IMR-90 (cell line): ENCODE data around the gene INF2. TPM values are rescaled to one million over a fixed set of nuclear protein-coding genes. Genes with fewer than 3 reads are reported as not detected.

Experiments used
- ATAC-seq: fragments of 200-7000 bp; cut with Tn5 transposase; 2 replicates; pipeline ENCODE4 v1.9.1; 2020; ENCODE audit warnings: low read depth, mild to moderate bottlenecking, moderate library complexity
- Bru-seq: library from RNA; stranded (reverse); fragments of 400-500 nt; gene quantifications from one replicate; lab custom pipeline; 2021; lab: Mats Ljungman, UMichigan
- BruChase-seq, 2 experiments: library from RNA; stranded (reverse); fragments of 400-500 nt; gene quantifications; one replicate each; lab custom pipeline; 2021; lab: Mats Ljungman, UMichigan
- BruUV-seq: library from RNA; stranded (reverse); fragments of 400-500 nt; replicated peaks from 2 replicates; lab custom pipeline; 2021; lab: Mats Ljungman, UMichigan
- CTCF ChIA-PET: fragments of 300-600 bp; formaldehyde crosslinking; extraction: SDS; loops from one replicate; lab custom pipeline; 2021; ENCODE audit warnings: antibody characterized with exemption; lab: Yijun Ruan, JAX
- POLR2A ChIA-PET: fragments of 300-600 bp; sonication (Branson Sonifier 250); formaldehyde crosslinking; loops from one replicate; lab custom pipeline; 2022; ENCODE audit warnings: antibody characterized with exemption; ENCODE audit not compliant: unreplicated experiment; lab: Charles Lee
- DNase-seq: peaks from one replicate; pipeline ENCODE4 v3.0.0; 2013
- H2AFZ ChIP-seq: replicated peaks from 2 replicates; pipeline ENCODE3; 2013; ENCODE audit warnings: low read length, mild to moderate bottlenecking; ENCODE audit not compliant: poor library complexity
- H2AK5ac ChIP-seq: 2 replicates; pipeline ENCODE4 v1.6.1; 2013; ENCODE audit warnings: low read depth, low read length, inconsistent platforms
- H2AK9ac ChIP-seq: replicated peaks from 2 replicates; pipeline ENCODE3; 2013; ENCODE audit warnings: mild to moderate bottlenecking, low read depth, low read length, moderate library complexity; ENCODE audit not compliant: poor library complexity
- H2BK120ac ChIP-seq: 2 replicates; pipeline ENCODE4 v1.6.1; 2013; ENCODE audit warnings: low read depth, low read length, inconsistent platforms
- H2BK15ac ChIP-seq: 3 replicates; pipeline ENCODE4 v1.6.1; 2013; ENCODE audit warnings: low read depth, low read length, inconsistent platforms
- H2BK20ac ChIP-seq: 2 replicates; pipeline ENCODE4 v1.6.1; 2013; ENCODE audit warnings: low read depth, mild to moderate bottlenecking, inconsistent platforms, low read length, moderate library complexity
- H2BK5ac ChIP-seq: 2 replicates; pipeline ENCODE4 v1.6.1; 2013; ENCODE audit warnings: mild to moderate bottlenecking, low read depth, low read length, inconsistent platforms; ENCODE audit not compliant: poor library complexity, severe bottlenecking
- H3K14ac ChIP-seq: replicated peaks from 2 replicates; pipeline ENCODE4 v1.6.1; 2013; ENCODE audit warnings: low read depth, low read length, inconsistent platforms
- H3K18ac ChIP-seq: 2 replicates; pipeline ENCODE4 v1.6.1; 2013; ENCODE audit warnings: low read depth, low read length, control low read depth
- H3K23ac ChIP-seq: 2 replicates; pipeline ENCODE4 v1.6.1; 2013; ENCODE audit warnings: low read depth, low read length, inconsistent platforms
- H3K27ac ChIP-seq: 2 replicates; pipeline ENCODE4 v1.5.1; 2013; ENCODE audit warnings: mild to moderate bottlenecking, control low read depth, low read length; ENCODE audit not compliant: insufficient read depth
- H3K27me3 ChIP-seq: 2 replicates; pipeline ENCODE4 v1.6.1; 2013; ENCODE audit warnings: low read length; ENCODE audit not compliant: control insufficient read depth, insufficient read depth
- H3K36me3 ChIP-seq: 2 replicates; pipeline ENCODE4 v1.6.1; 2013; ENCODE audit warnings: low read length, mixed read lengths; ENCODE audit not compliant: control insufficient read depth, insufficient read depth
- H3K4ac ChIP-seq: 2 replicates; pipeline ENCODE4 v1.6.1; 2013; ENCODE audit warnings: low read depth, low read length, inconsistent platforms
- H3K4me1 ChIP-seq: 2 replicates; pipeline ENCODE4 v1.6.1; 2013; ENCODE audit warnings: low read length, mixed read lengths; ENCODE audit not compliant: control insufficient read depth, insufficient read depth
- H3K4me2 ChIP-seq: 2 replicates; pipeline ENCODE4 v1.6.1; 2013; ENCODE audit warnings: low read depth, mild to moderate bottlenecking, control low read depth, low read length, moderate library complexity
- H3K4me3 ChIP-seq: 2 replicates; pipeline ENCODE4 v1.5.1; 2013; ENCODE audit warnings: low read depth, mild to moderate bottlenecking, control low read depth, low read length, moderate library complexity; ENCODE audit not compliant: insufficient read depth
- H3K56ac ChIP-seq: 2 replicates; pipeline ENCODE4 v1.6.1; 2013; ENCODE audit warnings: low read length, inconsistent platforms; ENCODE audit not compliant: insufficient read depth; ENCODE audit errors: extremely low read depth
- H3K79me1 ChIP-seq, 2 experiments: 2 replicates each; pipeline ENCODE4 v1.6.1; 2013; ENCODE audit warnings: low read length in 2 of 2, inconsistent platforms in 1 of 2, low read depth in 1 of 2
- H3K9ac ChIP-seq: 2 replicates; pipeline ENCODE4 v1.6.1; 2013; ENCODE audit warnings: low read depth, low read length, control low read depth
- H3K9me1 ChIP-seq: 2 replicates; pipeline ENCODE4 v1.6.1; 2013; ENCODE audit warnings: low read length, inconsistent platforms; ENCODE audit not compliant: insufficient read depth
- H3K9me3 ChIP-seq: 2 replicates; pipeline ENCODE4 v1.6.1; 2013; ENCODE audit warnings: low read length; ENCODE audit not compliant: control insufficient read depth, insufficient read depth
- H4K20me1 ChIP-seq: 2 replicates; pipeline ENCODE4 v1.6.1; 2013; ENCODE audit warnings: low read length, inconsistent platforms; ENCODE audit not compliant: insufficient read depth
- H4K5ac ChIP-seq: 2 replicates; pipeline ENCODE4 v1.6.1; 2013; ENCODE audit warnings: mild to moderate bottlenecking, low read depth, low read length, control low read depth
- H4K8ac ChIP-seq, 2 experiments: 2 replicates each; pipeline ENCODE4 v1.6.1; 2013; ENCODE audit warnings: low read depth in 2 of 2, low read length in 2 of 2, control low read depth in 1 of 2, inconsistent platforms in 1 of 2
- H4K91ac ChIP-seq: 2 replicates; pipeline ENCODE4 v1.6.1; 2013; ENCODE audit warnings: low read depth, low read length, inconsistent platforms; ENCODE audit not compliant: insufficient read depth
- BHLHE40 ChIP-seq: fragments of 150-350 bp; IDR thresholded peaks from 2 replicates; pipeline ENCODE4 v1.6.1; 2016; ENCODE audit warnings: mild to moderate bottlenecking, low read depth, low read length
- CEBPB ChIP-seq: IDR thresholded peaks from 2 replicates; pipeline ENCODE4 v1.6.1; 2012; ENCODE audit warnings: low read depth, low read length, improper control_type of control experiment
- MAFK ChIP-seq: IDR thresholded peaks from 2 replicates; pipeline ENCODE4 v1.6.1; 2012; ENCODE audit warnings: low read depth, low read length, improper control_type of control experiment
- MAZ ChIP-seq: IDR thresholded peaks from 2 replicates; pipeline ENCODE4 v1.6.1; 2012; ENCODE audit warnings: low read depth, mild to moderate bottlenecking, low read length, improper control_type of control experiment, moderate library complexity, borderline replicate concordance
- MXI1 ChIP-seq: IDR thresholded peaks from 2 replicates; pipeline ENCODE4 v1.6.1; 2012; ENCODE audit warnings: low read depth, mild to moderate bottlenecking, low read length, moderate library complexity, borderline replicate concordance
- NFE2L2 ChIP-seq: fragments of 150-350 bp; IDR thresholded peaks from 2 replicates; pipeline ENCODE4 v1.6.1; 2016; ENCODE audit warnings: low read depth, mild to moderate bottlenecking, low read length
- POLR2A ChIP-seq: IDR thresholded peaks from 2 replicates; pipeline ENCODE4 v1.6.1; 2012; ENCODE audit warnings: mild to moderate bottlenecking, low read depth, low read length
- SMC3 ChIP-seq: fragments of 150-350 bp; IDR thresholded peaks from 2 replicates; pipeline ENCODE4 v1.6.1; 2016; ENCODE audit warnings: low read depth, mild to moderate bottlenecking, antibody characterized with exemption, low read length, moderate library complexity
- WGBS, 2 experiments: methylation state at CpG; one replicate each; pipeline versions ENCODE4 v1.1.5 to v1.1.7; 2013; ENCODE audit warnings: missing lambda C conversion rate in 2 of 2; ENCODE audit not compliant: insufficient read length in 1 of 2; ENCODE audit errors: extremely low coverage in 2 of 2; 5-methylcytosine and 5-hydroxymethylcytosine counted together
- dilution Hi-C: fragments of 300-500 bp; cut with HindIII; formaldehyde crosslinking; loops from one replicate; pipeline ENCODE4 v1.14.3; 2018; ENCODE audit warnings: low sequenced_read_pairs; ENCODE audit not compliant: unreplicated experiment
- in situ Hi-C: fragments of 300-500 bp; cut with MboI; formaldehyde crosslinking; loops from 3 replicates; pipeline ENCODE4 v1.14.3; 2019; ENCODE audit warnings: low sequenced_read_pairs, inconsistent platforms, mixed read lengths
- intact Hi-C: fragments of 100-400 bp; cut with micrococcal nuclease; formaldehyde crosslinking; loops from 2 replicates; pipeline ENCODE4 v1.10.0; 2022
- long read RNA-seq: library from polyadenylated mRNA; unstranded; transcript quantifications from one replicate; pipeline ENCODE4 v2.0.0, GENCODE V29; 2021; ENCODE audit not compliant: unreplicated experiment
- polyA plus RNA-seq, 3 experiments: library from polyadenylated mRNA; depleted of rRNA; stranded (reverse); fragments of >200 nt; gene quantifications; 2 replicates each; pipeline ENCODE4 v1.2.3, GENCODE V29; 2012; ENCODE audit warnings: low replicate concordance in 1 of 3
- total RNA-seq: library from RNA; depleted of rRNA; stranded (reverse); fragments of >200 nt; gene quantifications from 2 replicates; pipeline ENCODE4 v1.2.3, GENCODE V29; 2012; rRNA removed

The INF2 gene
- total RNA-seq (16.8 and 20.0 TPM in 2 replicates), polyA plus RNA-seq (2012; rRNA removed) (62.1 and 76.2 TPM in 2 replicates), Bru-seq, nascent RNA (percentile 67 among the genes with signal in this experiment), BruChase-seq, experiment 1, labeled RNA remaining after a 6-hour chase (percentile 71 among the genes with signal in this experiment), BruChase-seq, experiment 2, labeled RNA remaining after a 2-hour chase (percentile 72 among the genes with signal in this experiment)
- 39.3 and 68.1 TPM in 2 replicates for polyA plus RNA-seq (2012; cell fraction: cytosol; rRNA removed)
- 179 and 366 TPM in 2 replicates for polyA plus RNA-seq (2012; cell fraction: nucleus; rRNA removed; ENCODE audit: low replicate concordance)
- long read RNA-seq, transcript INF2-204 (5 exons, 1,689 nt): major isoform, 16 of 86 reads
- long read RNA-seq, partial matches to known transcripts: 38 of 86 reads
- long read RNA-seq, other reads (novel, unspliced or antisense): 32 of 86 reads

- H3K14ac ChIP-seq: peak within 1 kb of the TSS; percentile 88
- H2BK5ac ChIP-seq: peak within 1 kb of the TSS; percentile 71
- TF ChIP-seq MAZ (peak; percentile 18; the same call in 1 of the 2 replicates), MAFK (no peak), SMC3 (no peak), CEBPB (no peak), BHLHE40 (no peak), POLR2A (peak; percentile 64; the same call in 1 of the 2 replicates), NFE2L2 (no peak), MXI1 (peak; percentile 53; the same call in 1 of the 2 replicates)
- H3K9ac ChIP-seq: peak within 1 kb of the TSS; percentile 98
- H3K9me1 ChIP-seq: peaks cover 5% of the 10 kb centered on the region; the same call in 1 of the 2 replicates
- peak within 1 kb of the TSS; percentile 67; the same call in 1 of the 2 replicates for H3K18ac ChIP-seq
- peak within 1 kb of the TSS; percentile 83 to 96 for H4K8ac ChIP-seq
- in situ Hi-C loops (no loop called here), intact Hi-C loops (loop anchor here (1.0 to 5.0 kb wide), 2 partner anchors 24 to 37 kb away; no protein-coding TSS in a partner anchor), dilution Hi-C loops (no loop called here)
- ChIA-PET POLR2A (interaction anchor here (0.6 kb wide), 1 partner anchor 24 kb away, joined by 3 read pairs; no protein-coding TSS in a partner anchor), CTCF (no interaction called here)
- DNase-seq (peak; percentile 32), ATAC-seq (peak; percentile 82)
- peak within 1 kb of the TSS; percentile 88 for H3K27ac ChIP-seq
- 0% methylated on average over 17 of the region's 76 CpGs; no CpG with 5 or more reads in 1 of the 2 experiments for WGBS, 2 experiments
- no peaks in the 10 kb centered on the region for H3K9me3 ChIP-seq
- peak within 1 kb of the TSS; percentile 96 for H4K91ac ChIP-seq
- peak within 1 kb of the TSS; percentile 61 for H3K56ac ChIP-seq
- peak within 1 kb of the TSS; percentile 100 for H3K4me3 ChIP-seq
- H3K79me1 ChIP-seq: peaks cover 0 to 28% of the 10 kb centered on the region in 2 experiments
- H4K5ac ChIP-seq: peak within 1 kb of the TSS; percentile 88
- peak within 1 kb of the TSS; percentile 27; the same call in 1 of the 2 replicates for H2BK20ac ChIP-seq
- H2AK9ac ChIP-seq: peak within 1 kb of the TSS; percentile 99
- BruUV-seq: no TSS peak
- no peaks in the 10 kb centered on the region for H3K27me3 ChIP-seq
- H3K4ac ChIP-seq: peak within 1 kb of the TSS; percentile 95
- H3K23ac ChIP-seq: peak within 1 kb of the TSS; percentile 80
- H3K4me2 ChIP-seq: peak within 1 kb of the TSS; percentile 87
- H2AK5ac ChIP-seq: peak within 1 kb of the TSS; percentile 82
- peak within 1 kb of the TSS; percentile 95 for H2AFZ ChIP-seq
- H4K20me1 ChIP-seq: peaks cover 43% of the 10 kb centered on the region
- peaks cover 34% of the 10 kb centered on the region for H3K4me1 ChIP-seq
- H3K36me3 ChIP-seq: peaks cover 14% of the 10 kb centered on the region
- peak within 1 kb of the TSS; percentile 66 for H2BK120ac ChIP-seq
- peak within 1 kb of the TSS; percentile 28; the same call in 1 of the 3 replicates for H2BK15ac ChIP-seq
These were observed at the start of gene INF2 for GRCh38 chr14:104689109-104689880. INF2 (plus strand) TSS chr14:104689618; CDS start chr14:104701366, 11,748 bp downstream.
